Measurements from ENCODE around the gene FSTL5. TPM values are rescaled to one million over a fixed set of nuclear protein-coding genes. Genes with fewer than 3 reads are reported as not detected.

The FSTL5 gene
- total RNA-seq, 4 donors from 2014 or later: not detected

- WGBS, 2 donors: 23% methylated on average over 3 of the region's 3 CpGs
- no peaks in the 10 kb centered on the region for H3K36me3 ChIP-seq
- H3K4me1 ChIP-seq: no peaks in the 10 kb centered on the region
- no peaks in the 10 kb centered on the region for H3K9me3 ChIP-seq
- TF ChIP-seq CTCF (IDR thresholded peaks at IDR 0.05) (no peak), POLR2A (IDR thresholded peaks at IDR 0.05) (no peak)
- intact Hi-C loops (cut with DNase I): no loop called here
- no peak for DNase-seq
- no peaks in the 10 kb centered on the region for H3K27me3 ChIP-seq
- no peak overlapping the region for H3K27ac ChIP-seq
- no peak overlapping the region for H3K4me3 ChIP-seq
These were observed 641.8 kb downstream of the FSTL5 start for GRCh38 chr4:161522031-161522430.

GRCh38 chr4:161519611-161520010 is 644.2 kb downstream of the FSTL5 start:
- TF ChIP-seq CTCF (IDR thresholded peaks at IDR 0.05): no peak
- TF ChIP-seq POLR2A (IDR thresholded peaks at IDR 0.05): no peak
- no peak for DNase-seq
- Histone ChIP-seq H3K27me3 (no peaks in the 10 kb centered on the region), H3K4me3 (no peak overlapping the region), H3K4me1 (no peaks in the 10 kb centered on the region), H3K9me3 (no peaks in the 10 kb centered on the region), H3K36me3 (no peaks in the 10 kb centered on the region), H3K27ac (no peak overlapping the region)
- 87 to 93% methylated on average over 2 of the region's 2 CpGs for WGBS, 2 donors
- intact Hi-C loops (cut with DNase I): no loop called here

- no peak overlapping the region for H3K27ac ChIP-seq
- TF ChIP-seq CTCF (IDR thresholded peaks at IDR 0.05): no peak
- TF ChIP-seq POLR2A (IDR thresholded peaks at IDR 0.05): no peak
- intact Hi-C loops (cut with DNase I): no loop called here
- WGBS, 2 donors: 30 to 31% methylated on average over 3 of the region's 3 CpGs
- no peak for DNase-seq
- no peaks in the 10 kb centered on the region for H3K27me3 ChIP-seq
- no peaks in the 10 kb centered on the region for H3K4me1 ChIP-seq
- no peaks in the 10 kb centered on the region for H3K36me3 ChIP-seq
- no peak overlapping the region for H3K4me3 ChIP-seq
- H3K9me3 ChIP-seq: no peaks in the 10 kb centered on the region
These were observed 645.9 kb downstream of the FSTL5 start for GRCh38 chr4:161517941-161518340.

GRCh38 chr4:161505141-161505540 is 658.7 kb downstream of the FSTL5 start:
- TF ChIP-seq POLR2A (IDR thresholded peaks at IDR 0.05): no peak
- Histone ChIP-seq H3K4me1 (no peaks in the 10 kb centered on the region), H3K27me3 (no peaks in the 10 kb centered on the region), H3K4me3 (no peak overlapping the region), H3K9me3 (no peaks in the 10 kb centered on the region), H3K36me3 (no peaks in the 10 kb centered on the region), H3K27ac (no peak overlapping the region)
- DNase-seq: no peak
- 63 to 85% methylated on average over 3 of the region's 3 CpGs for WGBS, 2 donors
- intact Hi-C loops (cut with DNase I): no loop called here

DNA sequence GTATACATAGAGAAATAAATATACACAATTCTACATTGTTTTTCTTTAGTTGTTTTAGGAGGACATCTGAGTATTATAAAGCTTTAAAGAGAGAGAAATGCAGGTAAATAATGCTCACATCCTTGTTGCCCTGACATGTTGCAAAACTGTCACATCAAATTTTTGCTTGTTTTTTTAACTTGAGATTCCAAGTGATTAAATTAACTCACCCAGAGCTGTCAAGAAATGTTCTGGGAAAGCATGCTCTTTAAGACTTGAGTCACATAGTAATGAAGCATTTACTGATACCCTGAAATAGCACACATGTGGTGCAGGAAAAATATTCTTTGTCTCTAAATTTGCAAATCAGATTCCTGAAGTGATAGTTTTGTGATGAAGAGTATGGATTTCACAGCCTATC is 665.6 kb downstream of the FSTL5 start:
- intact Hi-C loops (cut with DNase I): no loop called here
- Histone ChIP-seq H3K27me3 (no peaks in the 10 kb centered on the region), H3K4me3 (no peak overlapping the region), H3K4me1 (no peaks in the 10 kb centered on the region), H3K36me3 (no peaks in the 10 kb centered on the region), H3K27ac (no peak overlapping the region), H3K9me3 (no peaks in the 10 kb centered on the region)
- DNase-seq: no peak
- no peak for TF ChIP-seq POLR2A (IDR thresholded peaks at IDR 0.05)
- TF ChIP-seq CTCF (IDR thresholded peaks at IDR 0.05): no peak

- TF ChIP-seq CTCF (IDR thresholded peaks at IDR 0.05) (no peak), POLR2A (IDR thresholded peaks at IDR 0.05) (no peak)
- WGBS, 2 donors: 46 to 71% methylated on average over 1 of the region's 1 CpG
- no peaks in the 10 kb centered on the region for H3K4me1 ChIP-seq
- no peaks in the 10 kb centered on the region for H3K9me3 ChIP-seq
- no peak overlapping the region for H3K4me3 ChIP-seq
- no peak for DNase-seq
- no peaks in the 10 kb centered on the region for H3K36me3 ChIP-seq
- intact Hi-C loops (cut with DNase I): no loop called here
- H3K27me3 ChIP-seq: no peaks in the 10 kb centered on the region
- no peak overlapping the region for H3K27ac ChIP-seq
These were observed 677.3 kb downstream of the FSTL5 start for GRCh38 chr4:161486461-161486860.

Data from esophagus squamous epithelium (tissue), 5 donors.